Erythroblast (primary cell): ENCODE measurements around the gene FMOD.

ENCODE experiments used
- GATA1 ChIP-seq: IDR thresholded peaks from 2 replicates; pipeline ENCODE4 v1.6.1; 2011; ENCODE audit warnings: low read depth, mild to moderate bottlenecking, control low read depth, low read length, moderate library complexity
- POLR2A ChIP-seq: IDR thresholded peaks from 2 replicates; pipeline ENCODE4 v1.6.1; 2011; ENCODE audit warnings: mild to moderate bottlenecking, low read length

DNA sequence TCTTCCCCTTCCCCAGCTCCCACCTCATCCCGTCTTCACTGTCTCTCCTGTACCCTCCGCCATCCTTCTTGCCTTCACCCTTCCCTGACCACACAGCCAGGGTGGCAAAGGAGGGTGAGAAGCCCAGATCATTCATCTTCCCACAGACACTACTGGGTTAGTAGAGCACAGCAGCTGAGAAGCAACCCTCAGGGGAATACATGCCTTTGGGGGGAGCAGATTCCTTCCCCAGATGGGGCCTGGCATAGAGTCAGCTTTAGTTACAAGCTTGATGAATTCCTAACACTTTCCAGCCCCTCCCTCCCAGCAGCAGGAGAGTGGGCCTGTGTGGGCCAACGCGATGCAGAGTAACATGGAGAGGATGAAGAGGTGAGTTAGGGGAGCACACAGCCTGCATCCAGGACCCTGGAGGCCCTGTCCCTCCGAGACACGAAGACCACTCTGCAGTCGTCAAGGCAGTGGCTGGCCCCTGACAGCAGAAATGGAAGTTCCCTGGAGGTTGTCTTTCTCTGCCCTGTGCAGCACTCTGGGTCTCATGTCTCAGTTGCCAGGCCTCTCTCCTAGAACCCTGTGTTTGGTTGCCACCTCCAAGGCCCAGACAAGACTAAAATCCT is 54.4 kb downstream of the FMOD start:
- TF ChIP-seq POLR2A (no peak), GATA1 (no peak)
